ENCODE results near the gene POLE.
A peak's percentile ranks its signal among the peaks of the same experiment; 100 is the strongest.
"Not testable (repeated sequence)": the region's sequence is repeated elsewhere in the genome, so short reads cannot be mapped to it uniquely, and the experiment has no call there.

POLE gene

GRCh38 chr12:132602572-132603239 lies 84.4 kb downstream of the POLE start:
- Mint-ChIP-seq H3K27ac (no peak overlapping the region), H3K4me1 (peaks cover 14% of the 10 kb centered on the region), H3K4me3 (no peak overlapping the region), H3K27me3 (peaks cover 59% of the 10 kb centered on the region), H3K36me3 (ENCODE audit: low read depth) (no peaks in the 10 kb centered on the region), H3K9me3 (no peaks in the 10 kb centered on the region)
- ATAC-seq, result no peak
- DNase-seq, result no peak

DNA sequence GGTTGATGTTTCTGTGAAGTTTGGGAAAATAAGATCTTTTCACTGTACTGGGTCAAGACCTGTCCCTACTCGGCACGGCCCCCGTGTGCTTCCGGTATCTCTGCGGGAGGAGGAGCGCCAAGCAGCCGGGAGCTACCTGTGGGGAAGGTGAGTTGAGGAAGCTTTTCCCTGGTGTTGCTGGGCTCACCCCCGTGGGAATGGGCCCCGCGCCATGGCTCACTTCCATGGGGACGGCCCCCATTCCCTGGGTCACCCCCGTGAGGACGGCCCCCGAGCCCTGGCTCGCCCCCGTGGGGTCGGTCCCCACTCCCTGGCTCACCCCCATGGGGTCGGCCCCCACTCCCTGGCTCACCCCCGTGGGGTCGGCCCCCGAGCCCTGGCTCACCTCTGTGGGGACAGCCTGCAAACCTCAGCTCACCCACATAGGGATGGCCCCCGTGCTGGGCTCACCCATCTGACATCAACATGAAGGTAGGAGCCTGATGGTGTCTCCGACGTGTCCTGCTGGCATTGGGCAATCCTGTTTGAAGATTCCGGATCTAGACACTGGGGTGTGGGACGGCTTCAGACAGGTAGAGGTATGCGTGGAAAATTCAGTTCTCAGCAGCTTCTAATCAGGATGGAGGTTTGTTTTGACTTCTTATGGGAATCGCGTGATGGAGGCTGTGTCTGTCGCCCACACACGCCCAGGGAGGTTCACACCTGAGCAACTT lies 85.8 kb downstream of the POLE start:
- H3K4me1 Mint-ChIP-seq, result peaks cover 18% of the 10 kb centered on the region
- H3K27me3 Mint-ChIP-seq, result peaks cover 55% of the 10 kb centered on the region
- ATAC-seq (no peak), DNase-seq (no peak)
- no peak overlapping the region for H3K4me3 Mint-ChIP-seq
- H3K9me3 Mint-ChIP-seq, result no peaks in the 10 kb centered on the region
- H3K27ac Mint-ChIP-seq, result no peak overlapping the region
- no peaks in the 10 kb centered on the region for H3K36me3 Mint-ChIP-seq (ENCODE audit: low read depth)

DNA sequence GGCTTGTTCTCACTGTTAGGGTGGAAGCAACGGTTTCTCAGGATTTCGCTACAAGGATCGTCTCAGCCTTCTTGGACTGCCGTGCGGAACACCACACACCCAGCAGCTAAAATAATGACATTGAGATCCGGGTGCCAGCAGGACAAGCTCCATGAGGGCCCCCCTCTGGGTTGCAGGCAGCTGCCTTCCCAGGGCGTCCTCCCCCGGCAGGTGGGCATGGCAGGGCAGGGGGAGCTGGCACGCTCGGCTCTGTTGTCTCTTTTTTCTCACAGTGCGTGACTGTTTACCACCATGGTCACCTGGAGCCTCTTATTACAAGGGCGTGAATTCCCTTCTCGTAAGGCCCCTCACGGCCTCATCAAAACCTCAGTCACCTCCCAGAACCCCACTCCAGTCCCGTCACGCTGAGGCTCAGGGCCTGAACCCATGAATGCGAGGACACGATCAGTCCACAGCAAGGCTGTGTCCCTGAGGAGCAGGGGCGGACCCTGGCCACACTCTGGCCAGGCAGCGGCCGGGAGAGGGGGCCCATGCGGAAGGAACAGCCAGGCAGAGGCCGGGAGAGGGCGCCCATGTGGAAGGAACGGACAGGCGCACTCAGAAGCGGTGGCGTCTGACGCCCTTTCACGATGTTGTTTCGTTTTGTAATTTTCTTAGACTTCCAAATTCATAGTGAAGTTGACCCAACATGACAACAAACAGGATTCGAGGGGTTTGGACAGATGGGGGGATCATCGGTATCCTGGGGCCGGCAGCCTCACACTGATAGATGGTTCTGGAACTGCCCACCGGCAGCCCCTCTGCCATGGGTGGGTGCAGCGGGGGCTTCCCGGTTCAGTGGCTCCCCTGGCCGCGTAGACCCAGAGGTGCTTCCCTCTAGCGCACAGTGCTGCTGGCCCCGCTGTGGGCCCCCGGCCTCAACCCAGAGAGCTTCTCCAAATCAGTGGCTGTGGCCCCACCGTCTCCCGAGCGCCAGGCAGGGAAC lies 86.8 kb downstream of the POLE start:
- H3K4me3 Mint-ChIP-seq, result peak overlapping the region; percentile 55
- no peaks in the 10 kb centered on the region for H3K36me3 Mint-ChIP-seq (ENCODE audit: low read depth)
- H3K9me3 Mint-ChIP-seq, result no peaks in the 10 kb centered on the region
- peaks cover 53% of the 10 kb centered on the region for H3K27me3 Mint-ChIP-seq
- H3K27ac Mint-ChIP-seq, result no peak overlapping the region
- DNase-seq (peak; percentile 59), ATAC-seq (peak; percentile 48)
- peaks cover 18% of the 10 kb centered on the region for H3K4me1 Mint-ChIP-seq

GRCh38 chr12:132599502-132599901 lies 87.6 kb downstream of the POLE start:
- H3K27me3 Mint-ChIP-seq, result peaks cover 46% of the 10 kb centered on the region
- H3K36me3 Mint-ChIP-seq (ENCODE audit: low read depth); DNase-seq; ATAC-seq; H3K4me3 Mint-ChIP-seq; H3K27ac Mint-ChIP-seq; H3K9me3 Mint-ChIP-seq: not testable (repeated sequence)
- peaks cover 18% of the 10 kb centered on the region for H3K4me1 Mint-ChIP-seq

DNA sequence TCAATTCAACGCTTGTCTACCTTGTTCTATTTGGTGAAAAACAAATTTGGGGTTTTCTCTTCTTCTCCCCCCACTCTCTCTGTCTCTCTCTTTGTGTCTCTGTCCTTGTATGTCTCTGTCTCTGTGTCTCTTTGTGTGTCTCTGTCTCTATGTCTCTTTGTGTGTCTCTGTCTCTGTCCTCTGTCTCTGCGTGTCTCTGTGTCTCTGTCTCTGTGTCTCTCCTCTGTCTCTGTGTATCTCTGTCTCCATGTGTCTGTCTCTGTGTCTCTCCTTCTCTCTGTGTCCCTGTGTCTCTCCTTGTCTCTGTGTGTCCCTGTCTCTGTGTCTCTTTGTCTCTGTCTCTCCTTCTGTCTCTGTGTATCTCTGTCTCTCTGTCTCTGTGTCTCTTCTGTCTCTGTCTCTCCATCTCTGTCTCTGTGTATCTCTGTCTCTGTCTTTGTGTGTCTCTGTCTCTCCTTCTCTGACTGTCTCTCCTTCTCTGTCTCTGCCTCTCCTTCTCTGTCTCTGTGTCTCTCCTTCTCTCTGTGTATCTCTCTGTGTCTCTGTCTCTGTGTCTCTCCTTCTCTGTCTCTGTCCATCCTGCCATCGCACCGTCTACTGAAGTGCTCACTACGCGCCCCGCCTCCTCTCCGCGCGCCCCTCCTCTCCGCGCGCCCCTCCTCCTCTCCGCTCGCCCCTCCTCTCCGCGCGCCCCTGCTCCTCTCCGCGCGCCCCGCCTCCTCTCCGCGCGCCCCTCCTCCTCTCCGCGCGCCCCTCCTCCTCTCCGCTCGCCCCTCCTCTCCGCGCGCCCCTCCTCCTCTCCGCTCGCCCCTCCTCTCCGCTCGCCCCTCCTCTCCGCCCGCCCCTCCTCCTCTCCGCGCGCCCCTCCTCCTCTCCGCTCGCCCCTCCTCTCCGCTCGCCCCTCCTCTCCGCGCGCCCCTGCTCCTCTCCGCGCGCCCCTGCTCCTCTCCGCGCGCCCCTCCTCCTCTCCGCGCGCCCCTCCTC lies 89.5 kb downstream of the POLE start:
- peak; percentile 17 for DNase-seq
- Mint-ChIP-seq H3K27me3 (peaks cover 45% of the 10 kb centered on the region), H3K9me3 (no peaks in the 10 kb centered on the region), H3K4me1 (peaks cover 20% of the 10 kb centered on the region), H3K36me3 (ENCODE audit: low read depth) (no peaks in the 10 kb centered on the region), H3K4me3 (peak overlapping the region; percentile 78), H3K27ac (no peak overlapping the region)
- no peak for ATAC-seq

DNA sequence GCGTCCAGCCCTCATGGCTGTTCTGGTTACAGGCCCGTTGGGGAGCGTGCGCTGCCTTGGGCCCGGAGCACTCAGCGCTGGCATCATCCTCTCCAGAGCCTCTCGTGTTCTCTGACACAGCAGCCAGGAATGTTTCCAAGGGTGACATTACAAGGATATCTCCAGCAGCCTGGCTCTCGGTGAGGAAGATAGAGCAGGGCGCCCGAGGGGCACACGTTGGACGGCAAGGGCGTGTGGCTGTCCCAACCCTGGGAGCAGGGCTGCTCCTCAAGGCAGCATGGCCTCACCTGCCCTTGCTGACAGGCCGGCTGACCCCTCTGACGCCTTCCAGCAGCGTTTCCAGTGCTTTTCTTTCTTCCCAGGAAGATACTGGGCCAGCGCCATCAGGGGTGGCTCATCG lies 91.1 kb downstream of the POLE start:
- H3K9me3 Mint-ChIP-seq, result no peaks in the 10 kb centered on the region
- H3K4me1 Mint-ChIP-seq, result peaks cover 18% of the 10 kb centered on the region
- no peak for ATAC-seq
- peaks cover 35% of the 10 kb centered on the region for H3K27me3 Mint-ChIP-seq
- no peaks in the 10 kb centered on the region for H3K36me3 Mint-ChIP-seq (ENCODE audit: low read depth)
- DNase-seq, result no peak
- no peak overlapping the region for H3K4me3 Mint-ChIP-seq
- no peak overlapping the region for H3K27ac Mint-ChIP-seq

DNA sequence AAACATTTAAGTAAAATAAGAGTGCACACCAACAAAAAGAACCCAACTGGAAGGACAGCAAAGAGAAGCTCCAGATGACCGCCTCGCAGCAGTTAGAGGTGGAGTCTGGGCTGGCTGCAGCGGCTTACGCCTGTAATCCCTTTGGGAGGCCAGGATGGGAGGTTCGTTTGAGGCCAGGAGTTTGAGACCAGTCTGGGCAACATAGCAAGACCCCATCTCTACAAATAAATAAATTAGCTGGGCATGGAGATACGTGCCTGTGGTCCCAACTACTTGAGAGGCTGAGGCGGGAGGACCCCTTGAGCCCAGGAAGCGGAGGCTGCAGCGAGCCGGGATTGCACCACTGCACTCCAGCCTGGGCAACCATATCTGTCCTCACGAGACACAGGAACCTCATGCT lies 92.0 kb downstream of the POLE start:
- no peak overlapping the region for H3K27ac Mint-ChIP-seq
- H3K4me3 Mint-ChIP-seq, result no peak overlapping the region
- peaks cover 13% of the 10 kb centered on the region for H3K4me1 Mint-ChIP-seq
- H3K27me3 Mint-ChIP-seq, result peaks cover 31% of the 10 kb centered on the region
- H3K9me3 Mint-ChIP-seq, result no peaks in the 10 kb centered on the region
- no peaks in the 10 kb centered on the region for H3K36me3 Mint-ChIP-seq (ENCODE audit: low read depth)
- no peak for DNase-seq
- ATAC-seq, result no peak

DNA sequence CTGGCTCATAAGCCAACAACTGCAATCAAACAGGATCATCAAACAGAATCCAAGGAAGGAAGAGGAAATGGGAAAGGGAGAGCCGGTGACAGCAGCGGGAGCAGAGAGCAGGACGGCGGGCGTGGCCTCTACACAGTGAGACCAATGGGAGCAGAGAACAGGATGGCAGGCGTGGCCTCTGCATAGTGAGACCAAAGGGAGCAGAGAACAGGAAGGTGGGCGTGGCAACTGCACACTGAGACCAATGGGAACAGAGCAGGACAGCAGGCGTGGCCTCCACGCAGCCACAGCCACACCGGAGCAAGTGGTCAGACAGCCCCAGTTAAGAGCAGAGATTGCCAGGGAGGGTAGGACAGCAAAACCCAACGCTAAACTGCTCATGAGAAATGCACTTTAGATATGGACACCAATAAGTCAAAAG lies 93.2 kb downstream of the POLE start:
- Mint-ChIP-seq H3K27ac (no peak overlapping the region), H3K9me3 (no peaks in the 10 kb centered on the region), H3K4me1 (peaks cover 12% of the 10 kb centered on the region), H3K4me3 (no peak overlapping the region), H3K36me3 (ENCODE audit: low read depth) (no peaks in the 10 kb centered on the region), H3K27me3 (peaks cover 23% of the 10 kb centered on the region)
- ATAC-seq, result peak; percentile 77
- DNase-seq, result peak; percentile 21

DNA sequence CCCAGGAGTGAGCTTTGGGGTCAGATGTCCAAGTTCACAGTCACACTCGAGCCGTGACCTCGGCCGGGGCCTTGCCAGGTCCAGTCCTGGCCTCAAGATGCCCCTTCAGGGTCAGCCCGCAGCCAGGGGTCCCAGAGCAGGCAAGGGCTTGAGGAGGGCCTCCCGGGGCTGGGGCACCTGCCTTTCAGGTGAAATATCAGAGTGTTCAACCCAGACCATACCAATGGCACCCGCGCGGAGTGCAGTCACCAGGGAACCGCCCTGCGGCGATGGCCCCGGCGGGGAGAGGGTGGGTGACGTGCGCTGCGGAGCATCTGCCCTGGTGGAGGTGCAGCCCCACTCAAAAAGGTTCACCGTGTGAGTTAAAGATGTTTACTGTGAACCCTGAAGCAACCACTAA lies 93.6 kb downstream of the POLE start:
- H3K27ac Mint-ChIP-seq, result no peak overlapping the region
- H3K27me3 Mint-ChIP-seq, result peaks cover 19% of the 10 kb centered on the region
- no peaks in the 10 kb centered on the region for H3K36me3 Mint-ChIP-seq (ENCODE audit: low read depth)
- no peaks in the 10 kb centered on the region for H3K9me3 Mint-ChIP-seq
- no peak for ATAC-seq
- H3K4me3 Mint-ChIP-seq, result no peak overlapping the region
- DNase-seq, result no peak
- peaks cover 9% of the 10 kb centered on the region for H3K4me1 Mint-ChIP-seq

GRCh38 chr12:132593071-132593470 lies 94.1 kb downstream of the POLE start:
- no peak for DNase-seq
- Mint-ChIP-seq H3K4me1 (peaks cover 9% of the 10 kb centered on the region), H3K9me3 (no peaks in the 10 kb centered on the region), H3K27me3 (peaks cover 18% of the 10 kb centered on the region), H3K4me3 (no peak overlapping the region), H3K36me3 (ENCODE audit: low read depth) (no peaks in the 10 kb centered on the region), H3K27ac (no peak overlapping the region)
- no peak for ATAC-seq

- Mint-ChIP-seq H3K4me1 (peaks cover 5% of the 10 kb centered on the region), H3K27ac (no peak overlapping the region), H3K36me3 (ENCODE audit: low read depth) (no peaks in the 10 kb centered on the region), H3K4me3 (no peak overlapping the region), H3K27me3 (peaks cover 14% of the 10 kb centered on the region), H3K9me3 (no peaks in the 10 kb centered on the region)
- ATAC-seq (no peak), DNase-seq (no peak)
Observed at GRCh38 chr12:132592282-132592970, 94.7 kb downstream of the POLE start.

DNA sequence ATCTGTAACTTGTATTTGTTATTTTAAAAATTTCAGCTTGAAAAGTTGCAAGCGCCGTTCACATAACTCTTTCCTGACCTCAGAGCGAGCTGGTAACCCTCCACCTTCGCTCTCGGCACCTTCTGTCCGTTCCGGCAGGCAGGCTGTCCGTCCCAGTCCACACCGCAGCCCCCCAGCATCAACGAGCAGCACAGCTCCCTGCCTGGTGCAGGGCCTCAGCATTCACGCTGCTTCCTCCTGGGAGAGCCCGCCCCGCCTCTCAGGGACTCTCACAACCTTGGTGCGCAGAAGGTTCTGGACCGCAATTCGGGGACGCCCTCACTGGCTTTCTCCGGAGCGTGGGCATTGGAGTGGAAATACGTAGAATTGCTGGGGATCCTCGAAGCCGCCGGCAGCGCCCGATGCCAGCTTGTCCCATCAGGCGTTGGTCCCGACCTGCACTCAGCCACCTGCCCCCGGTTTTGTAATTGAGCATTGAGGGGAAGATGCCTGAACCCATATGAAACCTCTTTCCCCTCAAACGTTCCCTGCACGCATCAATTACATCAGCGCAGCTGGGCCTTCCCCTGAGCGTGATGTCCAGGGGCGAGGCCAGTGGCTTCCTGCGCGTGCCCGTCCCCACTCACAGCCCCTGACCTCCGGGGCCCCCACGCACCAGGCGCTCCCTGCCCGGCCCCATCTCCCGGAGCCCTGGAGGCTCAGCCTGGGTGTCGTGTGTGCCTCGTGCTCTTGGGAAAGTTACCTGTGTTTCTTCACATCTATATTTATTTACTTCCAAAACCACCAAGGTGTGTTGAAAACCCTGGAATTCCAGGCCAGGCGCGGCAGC lies 95.8 kb downstream of the POLE start:
- DNase-seq (no peak), ATAC-seq (no peak)
- H3K27ac Mint-ChIP-seq, result no peak overlapping the region
- peaks cover 2% of the 10 kb centered on the region for H3K4me1 Mint-ChIP-seq
- H3K9me3 Mint-ChIP-seq, result no peaks in the 10 kb centered on the region
- H3K27me3 Mint-ChIP-seq, result peaks cover 10% of the 10 kb centered on the region
- no peaks in the 10 kb centered on the region for H3K36me3 Mint-ChIP-seq (ENCODE audit: low read depth)
- no peak overlapping the region for H3K4me3 Mint-ChIP-seq
